Astrocyte (in vitro differentiated cells and primary cell): Measurements from ENCODE around the gene ZNF469. TPM values are rescaled to one million over a fixed set of nuclear protein-coding genes. Genes with fewer than 3 reads are reported as not detected.

Experiments
- DNase-seq: peaks from one replicate; pipeline ENCODE4 v3.0.0-alpha.2; 2010; ENCODE audit warnings: low read depth
- FAIRE-seq: peaks from 2 replicates; lab custom pipeline; 2011; peaks lifted over from hg19 to GRCh38; lab: Jason Lieb, UNC
- H2AFZ ChIP-seq: 2 replicates; pipeline ENCODE4 v1.6.0; 2012; ENCODE audit warnings: low read depth, low read length, inconsistent platforms
- H3K27ac ChIP-seq: 2 replicates; pipeline ENCODE4 v1.5.1; 2011; ENCODE audit warnings: low read depth, low read length, inconsistent platforms
- H3K27me3 ChIP-seq: 2 replicates; pipeline ENCODE4 v1.6.0; 2011; ENCODE audit warnings: low read length, inconsistent platforms; ENCODE audit not compliant: insufficient read depth
- H3K36me3 ChIP-seq: 2 replicates; pipeline ENCODE4 v1.5.1; 2011; ENCODE audit warnings: low read length, inconsistent platforms; ENCODE audit not compliant: insufficient read depth
- H3K4me1 ChIP-seq: 2 replicates; pipeline ENCODE4 v1.5.1; 2011; ENCODE audit warnings: low read length, inconsistent platforms; ENCODE audit not compliant: insufficient read depth
- H3K4me2 ChIP-seq: 2 replicates; pipeline ENCODE4 v1.6.0; 2012; ENCODE audit warnings: low read length, inconsistent platforms
- H3K4me3 ChIP-seq: 2 replicates; pipeline ENCODE4 v1.5.1; 2011; ENCODE audit warnings: low read depth, mild to moderate bottlenecking, low read length, inconsistent platforms; ENCODE audit not compliant: insufficient read depth
- H3K79me2 ChIP-seq: 2 replicates; pipeline ENCODE4 v1.6.0; 2012; ENCODE audit warnings: mild to moderate bottlenecking, low read length, inconsistent platforms; ENCODE audit not compliant: insufficient read depth
- H3K9ac ChIP-seq: 2 replicates; pipeline ENCODE4 v1.6.0; 2012; ENCODE audit warnings: mild to moderate bottlenecking, low read length, inconsistent platforms
- H3K9me3 ChIP-seq: 2 replicates; pipeline ENCODE4 v1.5.1; 2012; ENCODE audit warnings: low read depth, mild to moderate bottlenecking, low read length, inconsistent platforms; ENCODE audit not compliant: insufficient read depth
- H4K20me1 ChIP-seq: 2 replicates; pipeline ENCODE4 v1.6.0; 2012; ENCODE audit warnings: low read length, inconsistent platforms; ENCODE audit not compliant: insufficient read depth
- H3K27ac Mint-ChIP-seq: one replicate; pipeline ENCODE4 v1.8.0; 2021; ENCODE audit warnings: mild to moderate bottlenecking, mixed read lengths; ENCODE audit not compliant: unreplicated experiment
- H3K27me3 Mint-ChIP-seq: one replicate; pipeline ENCODE4 v1.8.0; 2021; ENCODE audit warnings: low read depth, mixed read lengths; ENCODE audit not compliant: unreplicated experiment
- H3K36me3 Mint-ChIP-seq: one replicate; pipeline ENCODE4 v1.8.0; 2021; ENCODE audit warnings: low read depth, mixed read lengths; ENCODE audit not compliant: unreplicated experiment
- H3K4me1 Mint-ChIP-seq: one replicate; pipeline ENCODE4 v1.8.0; 2021; ENCODE audit warnings: low read depth, mixed read lengths; ENCODE audit not compliant: unreplicated experiment
- H3K4me3 Mint-ChIP-seq: one replicate; pipeline ENCODE4 v1.8.0; 2021; ENCODE audit warnings: mild to moderate bottlenecking, moderate library complexity, mixed read lengths; ENCODE audit not compliant: unreplicated experiment
- H3K9me3 Mint-ChIP-seq: one replicate; pipeline ENCODE4 v1.8.0; 2021; ENCODE audit warnings: mild to moderate bottlenecking, mixed read lengths; ENCODE audit not compliant: unreplicated experiment
- EZH2 ChIP-seq: IDR thresholded peaks from 2 replicates; pipeline ENCODE4 v1.6.1; 2012; ENCODE audit warnings: mild to moderate bottlenecking, low read length, inconsistent platforms; ENCODE audit not compliant: insufficient read depth
- total RNA-seq: library from RNA; stranded (reverse); gene quantifications from 2 replicates; pipeline ENCODE4 v1.2.1, GENCODE V29; 2021
- TF ChIP-seq, protein P1 (sequence below): IDR thresholded peaks from 2 replicates; pipeline ENCODE4 v1.5.1; 2011; ENCODE audit warnings: low read depth, mild to moderate bottlenecking, inconsistent platforms, low read length, moderate library complexity; ENCODE audit not compliant: insufficient read depth

ZNF469 gene
- total RNA-seq, 1 donor from 2014 or later: 17.7 TPM

- Histone ChIP-seq H3K4me2 (no peak overlapping the region), H3K4me3 (no peak overlapping the region), H3K9me3 (no peaks in the 10 kb centered on the region), H3K36me3 (no peaks in the 10 kb centered on the region), H3K79me2 (peaks cover 95% of the 10 kb centered on the region), H4K20me1 (peaks cover 94% of the 10 kb centered on the region), H3K4me1 (peaks cover 17% of the 10 kb centered on the region), H3K9ac (no peak overlapping the region), H3K27me3 (no peaks in the 10 kb centered on the region), H3K27ac (no peak overlapping the region), H2AFZ (no peak overlapping the region)
- no peak overlapping the region for H3K4me3 Mint-ChIP-seq
- H3K4me1 Mint-ChIP-seq: no peaks in the 10 kb centered on the region
- FAIRE-seq: no peak
- DNase-seq: no peak
- H3K36me3 Mint-ChIP-seq: peaks cover 32% of the 10 kb centered on the region
- peaks cover 10% of the 10 kb centered on the region for H3K27me3 Mint-ChIP-seq
- TF ChIP-seq, protein P1, sequence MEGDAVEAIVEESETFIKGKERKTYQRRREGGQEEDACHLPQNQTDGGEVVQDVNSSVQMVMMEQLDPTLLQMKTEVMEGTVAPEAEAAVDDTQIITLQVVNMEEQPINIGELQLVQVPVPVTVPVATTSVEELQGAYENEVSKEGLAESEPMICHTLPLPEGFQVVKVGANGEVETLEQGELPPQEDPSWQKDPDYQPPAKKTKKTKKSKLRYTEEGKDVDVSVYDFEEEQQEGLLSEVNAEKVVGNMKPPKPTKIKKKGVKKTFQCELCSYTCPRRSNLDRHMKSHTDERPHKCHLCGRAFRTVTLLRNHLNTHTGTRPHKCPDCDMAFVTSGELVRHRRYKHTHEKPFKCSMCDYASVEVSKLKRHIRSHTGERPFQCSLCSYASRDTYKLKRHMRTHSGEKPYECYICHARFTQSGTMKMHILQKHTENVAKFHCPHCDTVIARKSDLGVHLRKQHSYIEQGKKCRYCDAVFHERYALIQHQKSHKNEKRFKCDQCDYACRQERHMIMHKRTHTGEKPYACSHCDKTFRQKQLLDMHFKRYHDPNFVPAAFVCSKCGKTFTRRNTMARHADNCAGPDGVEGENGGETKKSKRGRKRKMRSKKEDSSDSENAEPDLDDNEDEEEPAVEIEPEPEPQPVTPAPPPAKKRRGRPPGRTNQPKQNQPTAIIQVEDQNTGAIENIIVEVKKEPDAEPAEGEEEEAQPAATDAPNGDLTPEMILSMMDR: no peak
- no peak for TF ChIP-seq EZH2
- H3K9me3 Mint-ChIP-seq: no peaks in the 10 kb centered on the region
- H3K27ac Mint-ChIP-seq: no peak overlapping the region
These were observed 9.4 kb downstream of the ZNF469 start for GRCh38 chr16:88392111-88392510.

- H3K4me3 ChIP-seq: no peak overlapping the region
- peaks cover 2% of the 10 kb centered on the region for H3K36me3 ChIP-seq
- FAIRE-seq: no peak
- no peaks in the 10 kb centered on the region for H3K9me3 ChIP-seq
- Mint-ChIP-seq H3K4me1 (no peaks in the 10 kb centered on the region), H3K4me3 (no peak overlapping the region), H3K27me3 (peaks cover 10% of the 10 kb centered on the region), H3K27ac (no peak overlapping the region), H3K9me3 (no peaks in the 10 kb centered on the region), H3K36me3 (peaks cover 36% of the 10 kb centered on the region)
- H3K9ac ChIP-seq: no peak overlapping the region
- peaks cover 12% of the 10 kb centered on the region for H3K4me1 ChIP-seq
- peaks cover 95% of the 10 kb centered on the region for H3K79me2 ChIP-seq
- peaks cover 96% of the 10 kb centered on the region for H4K20me1 ChIP-seq
- no peak overlapping the region for H2AFZ ChIP-seq
- H3K4me2 ChIP-seq: no peak overlapping the region
- no peak for TF ChIP-seq EZH2
- TF ChIP-seq, protein P1: no peak
- H3K27me3 ChIP-seq: no peaks in the 10 kb centered on the region
- DNase-seq: no peak
- H3K27ac ChIP-seq: no peak overlapping the region
These were observed 9.9 kb downstream of the ZNF469 start for GRCh38 chr16:88392616-88393015.

- Histone ChIP-seq H3K4me3 (no peak overlapping the region), H3K4me2 (no peak overlapping the region), H3K36me3 (peaks cover 3% of the 10 kb centered on the region), H3K4me1 (peaks cover 8% of the 10 kb centered on the region), H3K9me3 (no peaks in the 10 kb centered on the region), H4K20me1 (peaks cover 96% of the 10 kb centered on the region), H3K79me2 (peaks cover 95% of the 10 kb centered on the region), H3K9ac (no peak overlapping the region), H3K27me3 (no peaks in the 10 kb centered on the region), H3K27ac (no peak overlapping the region), H2AFZ (no peak overlapping the region)
- peaks cover 10% of the 10 kb centered on the region for H3K27me3 Mint-ChIP-seq
- H3K27ac Mint-ChIP-seq: no peak overlapping the region
- FAIRE-seq: no peak
- H3K4me3 Mint-ChIP-seq: no peak overlapping the region
- no peak for DNase-seq
- no peaks in the 10 kb centered on the region for H3K4me1 Mint-ChIP-seq
- peaks cover under 1% of the 10 kb centered on the region for H3K9me3 Mint-ChIP-seq
- peaks cover 37% of the 10 kb centered on the region for H3K36me3 Mint-ChIP-seq
- no peak for TF ChIP-seq EZH2
- TF ChIP-seq, protein P1: no peak
These were observed 10.3 kb downstream of the ZNF469 start for GRCh38 chr16:88393034-88393433.
